ENCODE results near the gene RASA1. TPM values are rescaled to one million over a fixed set of nuclear protein-coding genes. Genes with fewer than 3 reads are reported as not detected.

Gene RASA1
- total RNA-seq, 1 experiment from 2014 or later, result 29.6 TPM

DNA sequence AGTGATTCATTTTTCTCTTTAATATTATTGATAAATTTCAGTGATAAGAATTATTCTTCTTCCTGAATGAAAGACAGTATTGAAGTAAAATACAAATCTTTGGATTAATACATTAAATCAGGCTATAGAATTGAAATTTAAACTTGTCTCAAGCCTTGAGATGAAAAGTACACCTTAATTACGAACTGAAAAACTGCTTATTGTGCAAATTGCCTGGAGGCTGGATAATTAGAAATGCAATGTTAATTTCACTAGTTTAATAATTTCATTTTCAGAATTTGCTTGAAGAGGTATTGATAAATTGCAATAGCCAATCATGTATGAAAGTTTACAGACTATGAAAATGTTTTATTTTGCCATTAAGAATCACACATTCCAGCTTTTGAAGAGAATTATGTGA lies 156.1 kb downstream of the RASA1 start:
- no CpG with 5 or more reads among the region's 1 CpG for whole genome bisulfite sequencing (ENCODE audit: extremely low coverage, insufficient read length, low lambda C conversion rate)
- H2BK12ac ChIP-seq (ENCODE audit: insufficient read length, low read depth, low read length), result no peak overlapping the region

More for the DNA sequence above, 156.1 kb downstream of the RASA1 start:
- Histone ChIP-seq H3K27me3 (ENCODE audit: insufficient read depth, low read length) (no peaks in the 10 kb centered on the region), H3K4ac (ENCODE audit: low read depth, low read length) (no peak overlapping the region), H3K4me2 (ENCODE audit: insufficient read depth, insufficient read length, low read length) (no peak overlapping the region), H3K56ac (ENCODE audit: insufficient read length, low read depth, low read length) (no peak overlapping the region), H3K79me2 (ENCODE audit: insufficient read depth, low read length) (no peaks in the 10 kb centered on the region), H4K20me1 (ENCODE audit: control insufficient read depth, insufficient read depth, insufficient read length) (no peaks in the 10 kb centered on the region), H3K18ac (ENCODE audit: insufficient read length, low read depth, low read length) (no peak overlapping the region), H3K9me3 (ENCODE audit: control insufficient read depth, low read depth, low read length) (no peaks in the 10 kb centered on the region), H3K9ac (ENCODE audit: extremely low read depth, insufficient read length, low read length) (no peak overlapping the region), H4K91ac (ENCODE audit: insufficient read length, low read depth, low read length) (no peak overlapping the region), H3K23ac (ENCODE audit: insufficient read length, low read depth, low read length) (no peak overlapping the region), H4K8ac (replicated peaks; ENCODE audit: insufficient read length, low read depth, low read length) (no peak overlapping the region), H3K4me1 (ENCODE audit: insufficient read depth, low read length) (no peaks in the 10 kb centered on the region), H2BK15ac (ENCODE audit: low read depth, low read length) (no peak overlapping the region), H3T11ph (ENCODE audit: low read length) (no peak overlapping the region), H4K5ac (ENCODE audit: insufficient read length, low read depth, low read length) (no peak overlapping the region), H3K23me2 (ENCODE audit: insufficient read length, low read depth, low read length, poor library complexity, severe bottlenecking) (no peaks in the 10 kb centered on the region), H2BK120ac (ENCODE audit: low read depth, low read length, poor library complexity, severe bottlenecking) (no peak overlapping the region), H3K27ac (ENCODE audit: insufficient read length, low read depth, low read length) (no peak overlapping the region), H2AFZ (ENCODE audit: low read length) (no peak overlapping the region), H2AK5ac (ENCODE audit: insufficient read length, low read length) (no peak overlapping the region), H3K79me1 (ENCODE audit: insufficient read depth, low read depth, low read length, poor library complexity, severe bottlenecking) (no peaks in the 10 kb centered on the region), H2BK5ac (ENCODE audit: insufficient read length, low read length) (no peak overlapping the region), H3K14ac (ENCODE audit: insufficient read depth, low read length) (no peak overlapping the region), H2BK20ac (ENCODE audit: low read depth, low read length, poor library complexity, severe bottlenecking) (no peak overlapping the region)
- Mint-ChIP-seq H3K27ac (no peak overlapping the region), H3K36me3 (ENCODE audit: insufficient read depth in 1 of 3, low read depth in 3 of 3) (no peaks in the 10 kb centered on the region), H3K4me1 (no peaks in the 10 kb centered on the region), H3K9me3 (0 out of 5 replicates have a peak, but pooled peaks cover 0 to 2% of the 10 kb centered on the region in 2 experiments), H3K4me3 (no peak overlapping the region), H3K27me3 (ENCODE audit: low read depth) (no peaks in the 10 kb centered on the region)
- DNase-seq, result no peak
- TF ChIP-seq, protein P1, sequence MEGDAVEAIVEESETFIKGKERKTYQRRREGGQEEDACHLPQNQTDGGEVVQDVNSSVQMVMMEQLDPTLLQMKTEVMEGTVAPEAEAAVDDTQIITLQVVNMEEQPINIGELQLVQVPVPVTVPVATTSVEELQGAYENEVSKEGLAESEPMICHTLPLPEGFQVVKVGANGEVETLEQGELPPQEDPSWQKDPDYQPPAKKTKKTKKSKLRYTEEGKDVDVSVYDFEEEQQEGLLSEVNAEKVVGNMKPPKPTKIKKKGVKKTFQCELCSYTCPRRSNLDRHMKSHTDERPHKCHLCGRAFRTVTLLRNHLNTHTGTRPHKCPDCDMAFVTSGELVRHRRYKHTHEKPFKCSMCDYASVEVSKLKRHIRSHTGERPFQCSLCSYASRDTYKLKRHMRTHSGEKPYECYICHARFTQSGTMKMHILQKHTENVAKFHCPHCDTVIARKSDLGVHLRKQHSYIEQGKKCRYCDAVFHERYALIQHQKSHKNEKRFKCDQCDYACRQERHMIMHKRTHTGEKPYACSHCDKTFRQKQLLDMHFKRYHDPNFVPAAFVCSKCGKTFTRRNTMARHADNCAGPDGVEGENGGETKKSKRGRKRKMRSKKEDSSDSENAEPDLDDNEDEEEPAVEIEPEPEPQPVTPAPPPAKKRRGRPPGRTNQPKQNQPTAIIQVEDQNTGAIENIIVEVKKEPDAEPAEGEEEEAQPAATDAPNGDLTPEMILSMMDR (conservative IDR thresholded peaks at IDR 0.05), result no peak

Data from H9 (cell line).